Ureter (tissue), 1 donor: ENCODE measurements around the gene XPOT. TPM values are rescaled to one million over a fixed set of nuclear protein-coding genes. Genes with fewer than 3 reads are reported as not detected.

ENCODE experiments used
- DNase-seq: peaks from one replicate; pipeline ENCODE4 v3.0.0-alpha.2; 2020; ENCODE audit warnings: low spot score
- total RNA-seq: library from RNA; stranded (reverse); gene quantifications from one replicate; pipeline ENCODE4 v1.2.4, GENCODE V29; 2023
- donor health status: DM: yes; HTN: yes; CAD: no.

Gene XPOT
- total RNA-seq, 1 donor from 2014 or later, result 105 TPM

- no peak for DNase-seq
Measured at GRCh38 chr12:64418209-64418608, 14.0 kb downstream of the XPOT start.

GRCh38 chr12:64419696-64420095, 15.5 kb downstream of the XPOT start:
- no peak for DNase-seq

GRCh38 chr12:64427988-64428387, 23.8 kb downstream of the XPOT start:
- DNase-seq, result no peak

GRCh38 chr12:64428956-64429355, 24.8 kb downstream of the XPOT start:
- DNase-seq, result no peak

GRCh38 chr12:64430886-64431285, 26.7 kb downstream of the XPOT start:
- DNase-seq, result no peak

- no peak for DNase-seq
Measured at GRCh38 chr12:64431791-64432190, 27.6 kb downstream of the XPOT start.

GRCh38 chr12:64433915-64434314, 29.7 kb downstream of the XPOT start:
- no peak for DNase-seq

GRCh38 chr12:64440100-64440499, 35.9 kb downstream of the XPOT start:
- DNase-seq, result no peak

- no peak for DNase-seq
Measured at GRCh38 chr12:64445490-64445889, 41.3 kb downstream of the XPOT start.

GRCh38 chr12:64446295-64446694, 42.1 kb downstream of the XPOT start:
- DNase-seq, result no peak

GRCh38 chr12:64450057-64450640, 46.0 kb downstream of the XPOT start:
- DNase-seq, result no peak

GRCh38 chr12:64450711-64451486, 46.7 kb downstream of the XPOT start:
- DNase-seq, result no peak

GRCh38 chr12:64451687-64452558, 47.7 kb downstream of the XPOT start, which contains the start of gene TBK1:
TSS of gene TBK1 (plus strand) at chr12:64452120. CDS start at chr12:64455871, 3,751 bp downstream.
- peak; percentile 91 for DNase-seq

- no peak for DNase-seq
Measured at GRCh38 chr12:64452559-64453329, 48.6 kb downstream of the XPOT start.

GRCh38 chr12:64455506-64455905, 51.3 kb downstream of the XPOT start:
- DNase-seq, result no peak

GRCh38 chr12:64456119-64456518, 51.9 kb downstream of the XPOT start:
- no peak for DNase-seq

GRCh38 chr12:64457032-64457431, 52.8 kb downstream of the XPOT start:
- DNase-seq, result no peak

- DNase-seq, result no peak
Measured at GRCh38 chr12:64457466-64457865, 53.3 kb downstream of the XPOT start.

GRCh38 chr12:64457923-64458322, 53.7 kb downstream of the XPOT start:
- no peak for DNase-seq

GRCh38 chr12:64459394-64459891, 55.3 kb downstream of the XPOT start:
- DNase-seq, result no peak

GRCh38 chr12:64461634-64462414, 57.6 kb downstream of the XPOT start:
- DNase-seq, result no peak
